GM18951 (cell line): Measurements from ENCODE around the gene OSMR.

ENCODE experiments used
- POLR2A ChIP-seq: IDR thresholded peaks from 4 replicates; pipeline ENCODE4 v1.6.1; 2011; ENCODE audit warnings: mild to moderate bottlenecking; ENCODE audit not compliant: insufficient read length, insufficient read depth; ENCODE audit errors: extremely low read depth
- in situ Hi-C: fragments of 300-500 bp; cut with MboI; formaldehyde crosslinking; loops from one replicate; pipeline ENCODE4 v1.12.0; 2022; ENCODE audit warnings: low sequenced_read_pairs, mixed read lengths, inconsistent platforms; ENCODE audit not compliant: unreplicated experiment

The OSMR gene

DNA sequence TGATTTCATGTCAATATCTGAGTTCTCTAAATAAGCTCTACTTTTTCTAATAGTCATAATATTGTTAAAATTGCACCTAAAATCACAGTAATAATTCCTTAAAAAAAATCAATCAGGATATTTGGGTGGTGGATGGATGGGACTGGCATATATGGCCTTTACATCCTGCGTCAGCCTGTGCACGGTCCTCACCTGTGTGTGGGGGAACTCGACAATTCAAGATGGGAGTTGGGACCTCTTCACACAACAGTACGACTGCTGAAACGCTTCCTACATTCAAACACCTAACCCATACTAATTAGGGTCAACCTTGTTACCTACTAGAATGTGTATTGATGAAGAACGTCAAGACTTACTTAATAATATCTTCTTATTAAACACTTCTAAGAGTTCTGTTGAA lies 90.5 kb downstream of the OSMR start:
- in situ Hi-C loops = no loop called here
- TF ChIP-seq POLR2A = no peak

DNA sequence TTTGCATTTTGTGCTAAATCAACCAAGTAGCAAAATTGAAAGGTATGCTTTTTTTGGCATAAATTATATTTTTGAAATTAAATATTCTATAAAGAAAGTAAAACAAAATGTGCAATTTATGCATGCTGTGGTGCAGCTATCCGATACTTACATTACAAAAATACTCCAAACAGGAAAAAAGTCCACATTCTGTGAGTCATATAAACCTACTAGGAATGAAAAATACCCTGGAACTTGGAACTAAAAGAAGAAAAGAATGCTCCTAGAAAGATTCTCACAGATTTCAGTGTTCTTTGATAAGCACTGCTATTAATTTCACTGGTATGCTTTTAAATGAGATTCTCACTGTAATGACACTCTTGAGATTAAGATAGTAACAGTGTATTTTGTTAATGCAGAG lies 92.6 kb downstream of the OSMR start:
- no peak for TF ChIP-seq POLR2A
- in situ Hi-C loops = no loop called here

DNA sequence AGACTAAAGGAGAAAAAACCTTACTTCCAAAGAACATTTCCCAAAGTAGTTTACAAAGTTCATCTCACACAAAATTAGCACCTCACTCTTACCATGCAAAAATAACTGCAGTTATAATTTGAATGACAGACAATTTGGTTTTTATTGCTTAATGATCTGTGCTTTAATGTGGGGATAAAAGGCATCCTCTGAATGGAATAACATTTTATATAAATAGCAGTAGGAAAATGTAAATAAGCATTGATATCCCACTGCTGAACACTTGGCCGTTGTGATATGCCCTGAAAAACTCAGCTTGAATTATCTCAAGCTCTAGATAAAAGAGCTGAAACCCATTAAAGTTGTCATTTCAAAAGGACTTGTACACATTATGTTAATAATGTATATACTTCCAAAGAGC lies 93.2 kb downstream of the OSMR start:
- in situ Hi-C loops = no loop called here
- no peak for TF ChIP-seq POLR2A

- TF ChIP-seq POLR2A = no peak
- in situ Hi-C loops = no loop called here
Measured at GRCh38 chr5:38940230-38940858, 94.5 kb downstream of the OSMR start.

GRCh38 chr5:38941912-38942311 lies 96.1 kb downstream of the OSMR start:
- TF ChIP-seq POLR2A = no peak
- in situ Hi-C loops = no loop called here

DNA sequence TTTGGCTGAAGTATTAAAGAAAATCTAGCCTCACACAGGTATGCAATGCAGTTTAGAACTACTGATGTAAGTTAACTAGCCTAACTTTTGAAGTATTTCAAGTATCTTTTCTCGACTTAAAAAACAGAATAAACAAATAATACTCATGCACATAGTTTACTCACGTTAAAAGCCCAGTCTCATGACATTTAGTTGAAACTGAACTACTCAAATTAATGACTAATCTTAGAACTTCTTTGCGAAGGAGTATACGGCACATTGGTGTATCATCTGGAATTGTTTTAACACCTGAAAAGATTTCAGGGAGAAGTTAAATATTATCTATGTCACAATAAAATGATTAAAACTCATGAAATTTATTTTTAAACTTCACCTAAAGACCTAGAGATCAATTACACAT lies 98.5 kb downstream of the OSMR start:
- TF ChIP-seq POLR2A = no peak
- in situ Hi-C loops = no loop called here

DNA sequence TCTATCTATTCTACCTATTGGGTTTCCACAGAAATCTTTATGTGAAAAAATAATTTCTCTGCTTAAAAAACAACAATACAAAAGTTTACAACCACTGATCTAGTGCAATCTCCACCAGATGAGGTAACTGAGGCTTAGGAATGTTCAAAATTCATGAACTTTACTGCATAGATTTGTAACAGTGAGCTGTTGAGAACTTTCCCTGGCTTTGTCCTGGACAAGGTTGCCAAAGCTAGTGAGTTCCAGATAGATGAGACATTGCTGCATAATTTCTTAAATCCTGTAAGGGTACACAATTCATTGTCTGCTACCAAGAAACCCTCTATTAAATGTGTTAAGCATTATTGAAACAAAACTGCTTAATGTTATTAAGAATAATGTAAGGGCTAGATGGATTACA lies 102.7 kb downstream of the OSMR start:
- in situ Hi-C loops = no loop called here
- no peak for TF ChIP-seq POLR2A

DNA sequence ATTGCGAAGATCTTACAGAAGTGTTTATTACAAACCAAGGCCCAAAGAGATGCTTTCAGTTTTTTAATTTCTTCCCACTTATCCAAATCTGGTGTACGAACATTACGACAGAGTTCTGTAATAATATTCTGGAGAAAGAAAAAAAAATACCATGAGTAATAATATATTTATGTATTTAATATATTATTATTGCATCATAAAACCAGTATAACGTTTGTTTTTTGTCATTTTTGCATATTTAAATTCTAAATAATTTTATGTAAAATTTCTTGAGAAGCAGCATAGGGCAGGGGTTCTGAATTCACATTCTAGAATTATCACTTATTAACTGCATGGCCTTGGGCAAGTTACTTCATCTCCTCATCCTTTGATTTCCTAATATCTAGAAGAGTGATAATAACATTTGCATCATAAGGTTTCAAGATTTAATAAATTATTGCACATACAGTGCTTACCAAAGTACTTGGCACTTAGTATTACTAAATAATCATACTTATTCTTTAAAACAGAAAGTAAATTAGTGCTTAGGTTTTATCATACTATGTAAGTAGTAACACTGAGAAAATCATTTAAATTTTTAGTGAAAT lies 107.7 kb downstream of the OSMR start:
- in situ Hi-C loops = no loop called here
- TF ChIP-seq POLR2A = no peak

GRCh38 chr5:38961691-38962090 lies 115.9 kb downstream of the OSMR start:
- in situ Hi-C loops = no loop called here
- no peak for TF ChIP-seq POLR2A

GRCh38 chr5:38968665-38969064 lies 122.9 kb downstream of the OSMR start:
- in situ Hi-C loops = no loop called here
- no peak for TF ChIP-seq POLR2A

DNA sequence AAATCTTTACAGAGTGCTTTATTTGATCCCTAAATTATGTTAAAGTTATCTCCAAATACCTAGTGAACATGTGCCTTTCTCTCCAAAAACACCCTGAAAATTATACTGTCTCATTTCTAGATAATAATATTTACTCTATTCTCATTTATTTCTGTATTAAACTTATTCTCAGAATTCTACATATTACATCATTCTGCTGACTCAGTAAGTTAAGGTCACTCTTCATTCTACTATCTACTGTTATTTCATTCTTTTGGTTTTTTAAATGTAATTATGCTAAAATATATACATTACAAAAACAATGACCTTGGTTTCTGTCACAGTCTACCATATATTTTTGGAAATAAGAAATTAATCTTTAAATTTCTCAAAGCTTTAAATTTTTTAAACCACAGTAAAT lies 132.2 kb downstream of the OSMR start:
- in situ Hi-C loops = no loop called here
- TF ChIP-seq POLR2A = no peak

DNA sequence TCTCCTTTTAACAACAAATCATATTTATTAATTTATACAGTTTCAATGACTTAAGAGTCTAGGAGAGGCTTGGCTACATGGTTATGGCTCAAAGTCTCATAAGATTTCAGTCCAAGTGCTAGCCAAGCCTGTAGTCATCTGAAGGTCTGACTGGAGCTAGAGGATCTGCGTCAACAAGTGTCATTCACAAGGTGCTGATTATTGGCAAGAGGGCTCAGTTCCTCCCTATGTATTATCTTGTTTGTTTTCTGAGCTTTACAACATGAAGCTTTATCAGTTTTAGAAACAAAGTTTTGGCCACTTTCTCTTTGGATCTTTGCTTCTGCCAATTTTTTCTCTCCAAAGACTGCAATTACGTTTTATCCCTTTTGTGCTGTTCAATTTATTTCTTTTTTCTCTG lies 133.7 kb downstream of the OSMR start:
- TF ChIP-seq POLR2A = no peak
- in situ Hi-C loops = no loop called here
